ENCODE data around the gene POU2F1. TPM values are rescaled to one million over a fixed set of nuclear protein-coding genes. Genes with fewer than 3 reads are reported as not detected.

POU2F1 gene
- total and polyA plus RNA-seq, 2 experiments from 2014 or later = 38.8 to 66.1 TPM

GRCh38 chr1:167272369-167272957 lies 51.8 kb downstream of the POU2F1 start:
- no peak overlapping the region for H3K4me2 ChIP-seq
- no peak for TF ChIP-seq ETS1 (IDR thresholded peaks at IDR 0.05)
- no peak for TF ChIP-seq EZH2 (IDR thresholded peaks at IDR 0.05; ENCODE audit: low read depth, unreplicated experiment)
- TF ChIP-seq STAT1 (IDR thresholded peaks at IDR 0.05; ENCODE audit: unreplicated experiment) = no peak
- no peak for TF ChIP-seq EZH2phosphoT487 (IDR thresholded peaks at IDR 0.05; ENCODE audit: unreplicated experiment)
- TF ChIP-seq REST (IDR thresholded peaks at IDR 0.05; ENCODE audit: unreplicated experiment) = no peak
- no peak for TF ChIP-seq ZNF331 (CRISPR knock-in tag; IDR thresholded peaks at IDR 0.05; ENCODE audit: low read depth)
- no peak overlapping the region for H3K4me3 ChIP-seq
- no peaks in the 10 kb centered on the region for H3K9me2 ChIP-seq (ENCODE audit: insufficient read depth)
- no peaks in the 10 kb centered on the region for H3F3A ChIP-seq (replicated peaks; ENCODE audit: low read depth)
- H2AFZ ChIP-seq = no peak overlapping the region
- no peak for ATAC-seq
- no peak overlapping the region for H3K4me3 Mint-ChIP-seq
- H3K27ac ChIP-seq (ENCODE audit: low read depth) = 0 out of 2 replicates have a peak overlapping the region, but pooled peaks have one; percentile 27
- no peaks in the 10 kb centered on the region for H3K9me3 Mint-ChIP-seq
- no peak for DNase-seq (ENCODE audit: low spot score)
- H4K20me1 ChIP-seq (replicated peaks; ENCODE audit: insufficient read depth) = peaks cover 21% of the 10 kb centered on the region
- peaks cover 59% of the 10 kb centered on the region for H3K4me1 Mint-ChIP-seq
- H3K27me3 ChIP-seq (ENCODE audit: insufficient read depth) = no peaks in the 10 kb centered on the region
- peak overlapping the region; percentile 19 for H3K27ac Mint-ChIP-seq
- peaks cover 96% of the 10 kb centered on the region for H3K79me2 ChIP-seq (replicated peaks; ENCODE audit: insufficient read depth)
- H3K36me3 Mint-ChIP-seq (ENCODE audit: low read depth) = no peaks in the 10 kb centered on the region
- H3K4me1 ChIP-seq (ENCODE audit: insufficient read depth) = peaks cover 47% of the 10 kb centered on the region
- H3K36me3 ChIP-seq (ENCODE audit: insufficient read depth) = no peaks in the 10 kb centered on the region
- H3K27me3 Mint-ChIP-seq (ENCODE audit: insufficient read depth, low read depth, poor library complexity) = no peaks in the 10 kb centered on the region

DNA sequence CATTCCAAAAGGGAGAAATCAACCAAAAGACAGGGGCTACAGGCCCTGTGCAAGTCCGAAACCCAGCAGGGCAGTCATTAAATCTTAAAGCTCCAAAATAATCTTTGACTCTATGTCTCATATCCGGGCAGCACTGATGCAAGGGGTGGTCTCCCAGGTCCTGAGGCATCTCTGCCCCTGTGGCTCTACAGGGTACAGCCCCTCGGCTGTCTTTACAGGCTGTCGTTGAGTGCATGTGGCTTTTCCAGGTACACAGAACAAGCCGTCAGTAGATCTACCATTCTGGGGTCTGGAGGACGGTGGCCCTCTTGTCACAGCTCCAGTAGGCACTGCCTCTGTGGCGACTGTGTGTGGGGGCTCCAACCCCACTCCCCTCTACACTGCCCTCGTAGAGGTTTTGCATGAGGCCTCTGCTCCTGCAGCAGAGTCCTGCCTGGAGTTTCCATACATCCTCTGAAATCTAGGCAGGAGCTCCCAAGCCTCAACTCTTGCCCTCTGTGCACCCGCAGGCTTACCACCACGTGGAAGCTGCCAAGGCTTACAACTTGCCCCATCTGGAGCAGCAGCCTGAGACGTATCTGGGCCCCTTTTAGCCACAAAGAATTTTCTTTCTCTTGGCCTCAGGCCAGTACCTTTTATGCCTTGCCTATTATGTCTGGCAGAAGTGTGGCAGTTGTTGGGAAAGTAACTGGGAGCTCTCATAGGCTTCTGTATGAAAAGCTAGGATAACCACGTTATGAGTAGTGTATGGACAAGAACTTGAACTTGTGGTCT lies 52.5 kb downstream of the POU2F1 start:
- H3F3A ChIP-seq (replicated peaks; ENCODE audit: low read depth) = no peaks in the 10 kb centered on the region
- no peak overlapping the region for H3K4me3 ChIP-seq
- no peak overlapping the region for H3K4me2 ChIP-seq
- Mint-ChIP-seq H3K4me3 (no peak overlapping the region), H3K27ac (peak overlapping the region; percentile 16), H3K4me1 (peaks cover 65% of the 10 kb centered on the region), H3K36me3 (ENCODE audit: low read depth) (no peaks in the 10 kb centered on the region), H3K9me3 (no peaks in the 10 kb centered on the region), H3K27me3 (ENCODE audit: insufficient read depth, low read depth, poor library complexity) (no peaks in the 10 kb centered on the region)
- peaks cover 100% of the 10 kb centered on the region for H3K79me2 ChIP-seq (replicated peaks; ENCODE audit: insufficient read depth)
- H3K27ac ChIP-seq (ENCODE audit: low read depth) = 0 out of 2 replicates have a peak overlapping the region, but pooled peaks have one; percentile 27
- H3K36me3 ChIP-seq (ENCODE audit: insufficient read depth) = no peaks in the 10 kb centered on the region
- no peaks in the 10 kb centered on the region for H3K27me3 ChIP-seq (ENCODE audit: insufficient read depth)
- peaks cover 25% of the 10 kb centered on the region for H4K20me1 ChIP-seq (replicated peaks; ENCODE audit: insufficient read depth)
- H3K9me2 ChIP-seq (ENCODE audit: insufficient read depth) = no peaks in the 10 kb centered on the region
- ATAC-seq (peak; percentile 50), DNase-seq (ENCODE audit: low spot score) (no peak)
- peaks cover 45% of the 10 kb centered on the region for H3K4me1 ChIP-seq (ENCODE audit: insufficient read depth)
- H2AFZ ChIP-seq = no peak overlapping the region
- TF ChIP-seq, protein P1, sequence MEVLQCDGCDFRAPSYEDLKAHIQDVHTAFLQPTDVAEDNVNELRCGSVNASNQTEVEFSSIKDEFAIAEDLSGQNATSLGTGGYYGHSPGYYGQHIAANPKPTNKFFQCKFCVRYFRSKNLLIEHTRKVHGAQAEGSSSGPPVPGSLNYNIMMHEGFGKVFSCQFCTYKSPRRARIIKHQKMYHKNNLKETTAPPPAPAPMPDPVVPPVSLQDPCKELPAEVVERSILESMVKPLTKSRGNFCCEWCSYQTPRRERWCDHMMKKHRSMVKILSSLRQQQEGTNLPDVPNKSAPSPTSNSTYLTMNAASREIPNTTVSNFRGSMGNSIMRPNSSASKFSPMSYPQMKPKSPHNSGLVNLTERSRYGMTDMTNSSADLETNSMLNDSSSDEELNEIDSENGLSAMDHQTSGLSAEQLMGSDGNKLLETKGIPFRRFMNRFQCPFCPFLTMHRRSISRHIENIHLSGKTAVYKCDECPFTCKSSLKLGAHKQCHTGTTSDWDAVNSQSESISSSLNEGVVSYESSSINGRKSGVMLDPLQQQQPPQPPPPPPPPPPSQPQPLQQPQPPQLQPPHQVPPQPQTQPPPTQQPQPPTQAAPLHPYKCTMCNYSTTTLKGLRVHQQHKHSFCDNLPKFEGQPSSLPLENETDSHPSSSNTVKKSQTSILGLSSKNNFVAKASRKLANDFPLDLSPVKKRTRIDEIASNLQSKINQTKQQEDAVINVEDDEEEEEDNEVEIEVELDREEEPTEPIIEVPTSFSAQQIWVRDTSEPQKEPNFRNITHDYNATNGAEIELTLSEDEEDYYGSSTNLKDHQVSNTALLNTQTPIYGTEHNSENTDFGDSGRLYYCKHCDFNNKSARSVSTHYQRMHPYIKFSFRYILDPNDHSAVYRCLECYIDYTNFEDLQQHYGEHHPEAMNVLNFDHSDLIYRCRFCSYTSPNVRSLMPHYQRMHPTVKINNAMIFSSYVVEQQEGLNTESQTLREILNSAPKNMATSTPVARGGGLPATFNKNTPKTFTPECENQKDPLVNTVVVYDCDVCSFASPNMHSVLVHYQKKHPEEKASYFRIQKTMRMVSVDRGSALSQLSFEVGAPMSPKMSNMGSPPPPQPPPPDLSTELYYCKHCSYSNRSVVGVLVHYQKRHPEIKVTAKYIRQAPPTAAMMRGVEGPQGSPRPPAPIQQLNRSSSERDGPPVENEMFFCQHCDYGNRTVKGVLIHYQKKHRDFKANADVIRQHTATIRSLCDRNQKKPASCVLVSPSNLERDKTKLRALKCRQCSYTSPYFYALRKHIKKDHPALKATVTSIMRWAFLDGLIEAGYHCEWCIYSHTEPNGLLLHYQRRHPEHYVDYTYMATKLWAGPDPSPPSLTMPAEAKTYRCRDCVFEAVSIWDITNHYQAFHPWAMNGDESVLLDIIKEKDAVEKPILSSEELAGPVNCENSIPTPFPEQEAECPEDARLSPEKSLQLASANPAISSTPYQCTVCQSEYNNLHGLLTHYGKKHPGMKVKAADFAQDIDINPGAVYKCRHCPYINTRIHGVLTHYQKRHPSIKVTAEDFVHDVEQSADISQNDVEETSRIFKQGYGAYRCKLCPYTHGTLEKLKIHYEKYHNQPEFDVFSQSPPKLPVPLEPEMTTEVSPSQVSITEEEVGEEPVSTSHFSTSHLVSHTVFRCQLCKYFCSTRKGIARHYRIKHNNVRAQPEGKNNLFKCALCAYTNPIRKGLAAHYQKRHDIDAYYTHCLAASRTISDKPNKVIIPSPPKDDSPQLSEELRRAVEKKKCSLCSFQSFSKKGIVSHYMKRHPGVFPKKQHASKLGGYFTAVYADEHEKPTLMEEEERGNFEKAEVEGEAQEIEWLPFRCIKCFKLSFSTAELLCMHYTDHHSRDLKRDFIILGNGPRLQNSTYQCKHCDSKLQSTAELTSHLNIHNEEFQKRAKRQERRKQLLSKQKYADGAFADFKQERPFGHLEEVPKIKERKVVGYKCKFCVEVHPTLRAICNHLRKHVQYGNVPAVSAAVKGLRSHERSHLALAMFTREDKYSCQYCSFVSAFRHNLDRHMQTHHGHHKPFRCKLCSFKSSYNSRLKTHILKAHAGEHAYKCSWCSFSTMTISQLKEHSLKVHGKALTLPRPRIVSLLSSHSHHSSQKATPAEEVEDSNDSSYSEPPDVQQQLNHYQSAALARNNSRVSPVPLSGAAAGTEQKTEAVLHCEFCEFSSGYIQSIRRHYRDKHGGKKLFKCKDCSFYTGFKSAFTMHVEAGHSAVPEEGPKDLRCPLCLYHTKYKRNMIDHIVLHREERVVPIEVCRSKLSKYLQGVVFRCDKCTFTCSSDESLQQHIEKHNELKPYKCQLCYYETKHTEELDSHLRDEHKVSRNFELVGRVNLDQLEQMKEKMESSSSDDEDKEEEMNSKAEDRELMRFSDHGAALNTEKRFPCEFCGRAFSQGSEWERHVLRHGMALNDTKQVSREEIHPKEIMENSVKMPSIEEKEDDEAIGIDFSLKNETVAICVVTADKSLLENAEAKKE (CRISPR knock-in tag; IDR thresholded peaks at IDR 0.05) = no peak
- no peak for TF ChIP-seq JUNB (IDR thresholded peaks at IDR 0.05; ENCODE audit: unreplicated experiment)
- no peak for TF ChIP-seq NANOG (IDR thresholded peaks at IDR 0.05; ENCODE audit: borderline replicate concordance)
- TF ChIP-seq STAT1 (IDR thresholded peaks at IDR 0.05; ENCODE audit: unreplicated experiment) = no peak
- TF ChIP-seq EZH2 (IDR thresholded peaks at IDR 0.05; ENCODE audit: low read depth, unreplicated experiment) = no peak
